ENCODE data around the gene ZCCHC9.

The ZCCHC9 gene

GRCh38 chr5:81360640-81361039, 59.3 kb downstream of the ZCCHC9 start:
- DNase-seq (ENCODE audit: low read depth), result no peak
- H3K4me3 ChIP-seq (ENCODE audit: control insufficient read depth, low read depth, low read length), result no peak overlapping the region
- no peak for TF ChIP-seq CTCF (IDR thresholded peaks at IDR 0.05; ENCODE audit: control insufficient read depth, insufficient read depth, low read depth, low read length, missing control alignments)

- no peak for TF ChIP-seq CTCF (IDR thresholded peaks at IDR 0.05; ENCODE audit: control insufficient read depth, insufficient read depth, low read depth, low read length, missing control alignments)
- no peak overlapping the region for H3K4me3 ChIP-seq (ENCODE audit: control insufficient read depth, low read depth, low read length)
- no peak for DNase-seq (ENCODE audit: low read depth)
Observed at GRCh38 chr5:81361600-81361999, 60.2 kb downstream of the ZCCHC9 start.

Data from AG09309 (cell line).